Endometrial microvascular endothelial cells (primary cell): ENCODE results near the gene CROCC2. TPM values are rescaled to one million over a fixed set of nuclear protein-coding genes. Genes with fewer than 3 reads are reported as not detected.

ENCODE experiments used
- in situ Hi-C: cut with HindIII; loops from 2 replicates; pipeline ENCODE4 v1.10.0; 2017; ENCODE audit warnings: low sequenced_read_pairs, low pct_unique_long_range_greater_than_20kb; ENCODE audit errors: inconsistent ontology term
- total RNA-seq: library from RNA; depleted of rRNA; stranded (reverse); fragments of >200 nt; gene quantifications from one replicate; pipeline ENCODE4 v1.2.3, GENCODE V29; 2015; ENCODE audit errors: inconsistent ontology term

CROCC2 gene
- total RNA-seq, 1 donor from 2014 or later = not detected

- in situ Hi-C loops = no loop called here
Measured at GRCh38 chr2:240889601-240890560, 16.3 kb upstream of the CROCC2 start.

- in situ Hi-C loops = no loop called here
Measured at GRCh38 chr2:240890691-240891090, 15.4 kb upstream of the CROCC2 start.

GRCh38 chr2:240891492-240892340 is 14.4 kb upstream of the CROCC2 start:
- in situ Hi-C loops = no loop called here

GRCh38 chr2:240892356-240892755 is 13.8 kb upstream of the CROCC2 start:
- in situ Hi-C loops = no loop called here

GRCh38 chr2:240892925-240893324 is 13.2 kb upstream of the CROCC2 start:
- in situ Hi-C loops = no loop called here

- in situ Hi-C loops = no loop called here
Measured at GRCh38 chr2:240893363-240893844, 12.7 kb upstream of the CROCC2 start.

GRCh38 chr2:240894006-240894405 is 12.1 kb upstream of the CROCC2 start:
- in situ Hi-C loops = no loop called here

- in situ Hi-C loops = no loop called here
Measured at GRCh38 chr2:240894836-240895558, 11.1 kb upstream of the CROCC2 start.

DNA sequence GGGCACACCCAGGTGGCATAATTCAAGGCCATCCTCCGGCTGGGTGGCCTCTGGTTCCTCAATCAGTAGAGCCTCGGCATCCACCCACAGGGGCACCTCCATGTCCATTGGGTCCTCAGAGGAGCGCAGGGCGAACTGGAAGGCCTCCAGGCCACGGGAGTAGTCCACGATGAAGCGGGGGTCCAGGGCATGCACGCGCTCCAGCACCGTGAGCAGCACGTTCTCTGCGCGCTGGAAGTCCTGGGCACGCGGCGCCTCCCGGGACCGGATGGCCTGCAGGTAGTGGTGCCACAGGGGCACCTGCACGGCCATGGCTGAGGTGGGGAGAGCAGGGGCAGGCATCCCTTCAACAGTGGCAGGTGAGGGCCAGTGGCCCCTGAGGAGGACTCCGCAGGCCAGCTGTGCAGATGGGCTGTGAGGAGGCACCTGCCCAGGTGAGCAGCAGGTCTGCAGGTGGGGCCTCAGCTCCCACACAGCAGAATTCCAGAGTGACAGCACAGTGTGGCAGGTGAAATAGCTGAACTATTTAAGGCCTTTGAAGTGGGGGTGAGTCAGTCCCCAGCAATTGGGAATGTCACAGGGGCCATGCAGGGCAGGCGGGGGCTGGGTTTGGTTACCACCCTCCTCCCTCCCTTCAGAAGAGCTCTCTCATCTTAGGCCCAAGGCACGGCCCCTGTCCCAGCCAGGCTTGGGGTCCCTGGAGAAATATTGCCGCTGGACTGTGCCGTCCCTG is 10.3 kb upstream of the CROCC2 start, which contains the start of gene MAB21L4:
Gene MAB21L4, minus strand, starts transcription at position 501 of the 733 bp plus-strand sequence. Its CDS starts 159 bp downstream, at position 342.
- in situ Hi-C loops = no loop called here

- in situ Hi-C loops = no loop called here
Measured at GRCh38 chr2:240896394-240896793, 9.7 kb upstream of the CROCC2 start.

- in situ Hi-C loops = no loop called here
Measured at GRCh38 chr2:240896871-240897692, 9.1 kb upstream of the CROCC2 start.

- in situ Hi-C loops = no loop called here
Measured at GRCh38 chr2:240898108-240898730, 7.9 kb upstream of the CROCC2 start.

DNA sequence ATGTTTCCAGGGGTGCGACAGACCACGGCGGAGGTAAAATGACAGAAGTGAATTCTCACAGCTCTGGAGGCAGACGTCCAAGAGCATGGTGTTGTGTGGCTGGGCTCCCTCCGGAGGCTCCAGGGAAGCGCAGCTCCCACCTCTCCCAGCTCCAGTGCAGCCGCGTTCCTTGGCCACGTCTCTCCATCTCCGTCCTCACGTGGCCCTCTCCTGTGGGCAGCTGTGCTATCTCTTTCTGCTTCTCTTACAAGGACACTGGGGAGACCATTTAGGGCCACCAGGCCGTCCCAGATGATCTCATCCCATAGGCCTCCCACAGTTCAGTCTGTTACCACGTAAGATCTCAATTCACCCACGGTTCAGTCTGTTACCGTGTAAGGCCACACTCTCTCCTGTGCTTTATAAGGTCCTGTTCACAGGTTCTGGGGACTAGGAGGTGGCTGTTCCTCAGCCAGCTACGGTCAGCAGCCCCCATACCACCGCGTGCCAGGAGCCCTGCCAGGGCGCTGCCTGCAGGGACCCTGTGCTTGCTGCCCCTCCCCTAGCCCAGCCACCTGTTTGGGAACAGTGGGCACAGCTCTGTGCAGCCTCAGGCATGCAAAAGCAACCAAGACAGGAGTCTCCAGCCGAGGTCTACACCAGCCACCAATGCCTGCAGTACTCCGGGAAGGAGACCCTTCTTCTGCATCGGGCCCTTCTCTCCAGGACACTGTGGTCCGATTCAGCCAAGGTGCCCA is 7.2 kb upstream of the CROCC2 start:
- in situ Hi-C loops = no loop called here

DNA sequence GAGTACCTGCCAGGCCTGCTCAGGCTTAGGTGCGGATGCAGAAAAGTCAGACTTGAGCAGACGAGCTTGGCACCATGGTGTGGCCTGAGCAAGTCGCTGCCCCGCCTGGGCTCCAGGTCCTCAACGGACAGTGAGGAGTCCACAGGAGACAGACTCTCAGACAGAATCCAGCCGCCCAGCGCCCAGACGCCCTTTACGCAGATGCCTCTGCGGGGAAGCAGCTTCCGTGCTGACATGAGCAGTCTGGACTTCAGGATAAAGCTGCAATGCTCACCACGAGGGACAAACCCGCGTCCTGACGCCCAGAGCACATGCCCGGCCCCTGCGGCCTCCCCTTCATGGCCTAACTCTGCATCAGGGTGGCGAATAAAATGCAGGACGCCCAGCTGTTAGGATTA is 6.7 kb upstream of the CROCC2 start:
- in situ Hi-C loops = no loop called here

GRCh38 chr2:240900141-240900860 is 5.8 kb upstream of the CROCC2 start:
- in situ Hi-C loops = no loop called here
